ENCODE data around the gene FN3K. TPM values are rescaled to one million over a fixed set of nuclear protein-coding genes. Genes with fewer than 3 reads are reported as not detected.
A peak's percentile ranks its signal among the peaks of the same experiment; 100 is the strongest.
"Not testable (repeated sequence)": the region's sequence is repeated elsewhere in the genome, so short reads cannot be mapped to it uniquely, and the experiment has no call there.

FN3K gene
- total RNA-seq, 1 donor from 2014 or later = 27.0 TPM

- DNase-seq (ENCODE audit: low spot score) = no peak
Observed at GRCh38 chr17:82775001-82775823, 39.8 kb downstream of the FN3K start.

- no peak for DNase-seq (ENCODE audit: low spot score)
Observed at GRCh38 chr17:82776454-82776853, 41.0 kb downstream of the FN3K start.

GRCh38 chr17:82777778-82778375 lies 42.5 kb downstream of the FN3K start:
- DNase-seq (ENCODE audit: low spot score) = not testable (repeated sequence)

- DNase-seq (ENCODE audit: low spot score) = no peak
Observed at GRCh38 chr17:82779541-82779940, 44.1 kb downstream of the FN3K start.

GRCh38 chr17:82780195-82780594 lies 44.8 kb downstream of the FN3K start:
- no peak for DNase-seq (ENCODE audit: low spot score)

- no peak for DNase-seq (ENCODE audit: low spot score)
Observed at GRCh38 chr17:82780971-82781893, 45.8 kb downstream of the FN3K start.

GRCh38 chr17:82781894-82782274 lies 46.5 kb downstream of the FN3K start:
- peak; percentile 90 for DNase-seq (ENCODE audit: low spot score)

GRCh38 chr17:82782657-82783207 lies 47.3 kb downstream of the FN3K start:
- DNase-seq (ENCODE audit: low spot score) = no peak

- DNase-seq (ENCODE audit: low spot score) = no peak
Observed at GRCh38 chr17:82783498-82783897, 48.1 kb downstream of the FN3K start.

- not testable (repeated sequence) for DNase-seq (ENCODE audit: low spot score)
Observed at GRCh38 chr17:82785581-82785980, 50.2 kb downstream of the FN3K start.

- no peak for DNase-seq (ENCODE audit: low spot score)
Observed at GRCh38 chr17:82786427-82786826, 51.0 kb downstream of the FN3K start.

GRCh38 chr17:82787081-82787848 lies 51.9 kb downstream of the FN3K start:
- no peak for DNase-seq (ENCODE audit: low spot score)

GRCh38 chr17:82788206-82789001 lies 53.0 kb downstream of the FN3K start:
- DNase-seq (ENCODE audit: low spot score) = no peak

- DNase-seq (ENCODE audit: low spot score) = peak; percentile 69
Observed at GRCh38 chr17:82789051-82789592, 53.7 kb downstream of the FN3K start.

GRCh38 chr17:82789806-82790205 lies 54.4 kb downstream of the FN3K start:
- no peak for DNase-seq (ENCODE audit: low spot score)

GRCh38 chr17:82790391-82790790 lies 55.0 kb downstream of the FN3K start:
- no peak for DNase-seq (ENCODE audit: low spot score)

GRCh38 chr17:82791532-82791931 lies 56.1 kb downstream of the FN3K start:
- no peak for DNase-seq (ENCODE audit: low spot score)

GRCh38 chr17:82793974-82794630 lies 58.7 kb downstream of the FN3K start:
- DNase-seq (ENCODE audit: low spot score) = peak; percentile 63

- no peak for DNase-seq (ENCODE audit: low spot score)
Observed at GRCh38 chr17:82794781-82795482, 59.5 kb downstream of the FN3K start.
